Measurements from ENCODE around the gene MSRB1.

MSRB1 gene, protein sequence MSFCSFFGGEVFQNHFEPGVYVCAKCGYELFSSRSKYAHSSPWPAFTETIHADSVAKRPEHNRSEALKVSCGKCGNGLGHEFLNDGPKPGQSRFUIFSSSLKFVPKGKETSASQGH

DNA sequence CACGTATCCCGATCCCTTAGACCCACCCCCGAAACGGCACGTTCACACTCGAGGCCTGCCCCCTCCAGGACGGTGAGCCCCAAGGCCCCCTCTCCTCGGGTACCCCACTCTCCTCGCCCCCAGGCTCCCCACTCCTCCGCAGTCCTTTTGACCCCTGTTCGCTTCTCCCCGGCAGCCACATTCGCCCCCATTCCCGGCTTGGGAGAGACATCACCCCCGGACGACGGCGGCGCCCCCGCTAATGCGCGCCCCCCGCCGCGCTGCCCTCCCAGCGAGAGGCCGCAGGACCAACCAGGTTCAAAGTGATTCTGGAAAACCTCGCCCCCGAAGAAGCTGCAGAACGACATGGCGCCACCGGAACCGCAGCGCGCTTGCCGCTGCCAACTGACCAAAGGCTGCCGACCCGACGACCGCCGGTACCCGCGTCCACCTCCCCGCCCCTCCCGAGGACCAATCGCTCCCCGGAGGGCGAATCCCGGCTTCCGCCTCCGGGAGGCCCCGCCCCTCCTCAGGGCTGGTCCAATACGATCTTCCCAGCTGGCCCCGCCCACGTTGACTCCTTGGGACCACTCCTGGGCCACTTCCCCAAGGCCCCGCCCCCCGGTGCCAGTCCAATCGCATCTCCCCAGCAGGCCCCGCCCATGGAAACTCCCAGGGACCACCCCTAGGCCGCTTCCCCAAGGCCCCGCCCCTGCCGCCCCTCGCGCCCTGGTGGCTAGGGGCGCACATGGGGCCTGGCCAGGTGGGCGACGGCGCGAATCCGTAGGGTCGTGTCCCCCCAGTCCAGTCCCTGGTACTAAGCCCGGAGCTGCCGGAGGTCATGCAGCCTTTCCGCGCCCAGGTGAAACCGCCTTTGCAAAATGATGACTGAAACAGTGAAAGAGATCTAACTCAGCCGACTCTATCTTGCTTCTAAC is at the start of gene MSRB1:
MSRB1 (minus strand) TSS at position 390 of the 917 bp plus-strand sequence; CDS start at position 347, 43 bp downstream.
- DNase-seq (ENCODE audit: low read depth, low spot score): peak; percentile 96

DNA sequence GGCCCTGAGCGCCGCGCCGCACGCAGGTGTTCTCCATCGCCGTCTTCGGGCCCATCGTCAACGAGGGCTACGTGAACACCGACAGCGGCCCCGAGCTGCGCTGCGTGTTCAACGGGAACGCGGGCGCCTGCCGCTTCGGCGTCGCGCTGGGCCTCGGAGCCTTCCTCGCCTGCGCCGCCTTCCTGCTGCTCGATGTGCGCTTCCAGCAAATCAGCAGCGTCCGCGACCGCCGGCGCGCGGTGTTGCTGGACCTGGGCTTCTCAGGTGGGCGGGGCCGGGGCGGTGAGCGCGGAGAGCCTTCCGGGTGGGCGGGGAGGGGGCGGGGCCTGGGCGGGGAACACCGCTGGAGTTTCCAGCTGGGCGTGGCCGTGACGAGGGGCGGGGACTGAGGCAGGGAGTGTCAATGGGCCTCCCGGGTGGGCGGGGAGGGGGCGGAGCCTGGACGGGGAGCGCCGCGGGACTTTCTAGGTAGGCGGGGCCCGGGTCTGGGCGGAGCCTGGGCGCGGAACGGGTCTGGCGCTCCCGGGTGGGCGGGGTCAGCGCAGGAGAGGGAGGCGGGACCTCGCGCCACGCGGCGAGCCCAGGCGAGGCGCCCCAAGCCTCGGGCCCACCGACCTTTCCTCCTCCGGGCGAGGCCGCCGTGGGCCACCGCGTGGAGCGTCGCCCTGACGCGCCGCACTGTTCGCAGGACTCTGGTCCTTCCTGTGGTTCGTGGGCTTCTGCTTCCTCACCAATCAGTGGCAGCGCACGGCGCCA is 49.1 kb upstream of the MSRB1 start:
- peak; percentile 50 for DNase-seq (ENCODE audit: low read depth, low spot score)

DNA sequence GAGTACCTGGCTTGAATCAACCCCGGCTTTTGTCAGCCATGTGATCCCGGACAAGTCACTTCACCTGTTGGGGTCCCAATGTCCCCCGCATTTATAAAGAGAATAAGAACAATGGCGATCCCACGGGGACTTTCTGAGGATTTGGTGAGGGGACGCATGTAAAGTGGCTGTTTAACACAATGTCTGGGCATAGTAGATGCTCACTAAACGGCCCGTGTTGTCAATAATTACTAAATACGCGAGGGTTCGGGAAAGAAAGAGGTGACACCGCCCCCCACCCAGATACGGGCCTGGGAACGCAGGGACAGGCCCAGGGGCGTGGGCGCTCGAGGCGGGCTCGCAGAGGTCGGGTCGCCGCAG is 48.6 kb upstream of the MSRB1 start:
- no peak for DNase-seq (ENCODE audit: low read depth, low spot score)

DNA sequence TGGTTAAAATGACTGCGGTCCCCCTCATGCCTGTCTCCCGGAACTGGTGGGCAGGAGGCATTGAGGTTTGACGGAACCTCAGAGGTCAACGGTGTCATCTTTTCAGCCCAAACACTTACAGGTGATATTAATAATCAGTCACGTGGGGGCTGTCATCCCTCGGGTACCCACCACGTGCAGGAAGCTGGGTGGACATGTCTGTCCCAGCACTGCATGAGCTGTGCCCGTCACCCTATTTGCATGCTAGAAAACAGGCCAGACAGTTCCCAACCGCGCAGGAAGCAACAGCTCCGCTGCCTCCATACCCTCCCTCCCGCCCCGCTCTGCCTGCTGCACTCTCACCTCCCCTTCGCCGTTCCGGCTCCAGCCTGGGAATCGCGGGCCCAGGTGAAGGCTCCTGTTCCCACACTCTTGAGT is 48.1 kb upstream of the MSRB1 start:
- DNase-seq (ENCODE audit: low read depth, low spot score): no peak

DNA sequence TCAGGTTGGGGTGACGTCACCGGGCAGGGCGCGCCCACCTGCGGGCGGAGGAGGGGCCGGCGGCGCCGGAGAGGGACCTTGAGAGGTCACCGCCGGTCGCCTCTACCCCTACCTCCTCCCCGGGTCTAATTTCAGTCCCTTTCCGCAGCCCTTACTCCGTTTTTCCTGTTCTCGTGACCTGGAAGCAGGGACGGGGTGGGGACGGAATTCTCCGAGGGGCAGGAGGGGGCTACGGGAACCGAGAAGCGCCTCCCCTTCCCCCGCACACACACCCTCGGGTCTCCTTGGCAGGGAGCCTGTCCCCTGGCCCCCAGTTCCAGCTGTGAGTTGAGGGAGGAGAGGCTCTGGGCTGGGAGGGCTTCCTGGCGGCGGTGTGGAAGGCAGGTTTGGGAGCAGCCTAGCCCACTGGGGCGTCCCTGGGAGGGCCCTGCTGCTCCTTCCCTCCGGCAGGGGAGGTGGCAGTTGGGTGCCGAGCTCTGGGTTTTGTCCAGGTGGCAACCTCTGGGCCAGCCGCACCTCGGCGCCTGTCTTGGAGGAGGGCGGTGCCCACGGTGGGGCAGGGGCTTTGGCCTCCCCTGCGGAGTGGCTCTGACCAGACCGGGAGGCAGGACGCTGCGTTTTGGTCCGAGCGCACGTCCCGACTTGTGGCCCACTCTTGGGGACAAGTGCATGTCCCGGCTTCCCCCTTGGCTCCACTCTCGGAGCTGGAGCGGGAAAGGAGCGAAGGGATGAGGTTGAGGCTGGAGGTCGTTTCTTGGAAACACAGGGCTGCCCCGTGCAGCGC is 47.5 kb upstream of the MSRB1 start:
- no peak for DNase-seq (ENCODE audit: low read depth, low spot score)

DNA sequence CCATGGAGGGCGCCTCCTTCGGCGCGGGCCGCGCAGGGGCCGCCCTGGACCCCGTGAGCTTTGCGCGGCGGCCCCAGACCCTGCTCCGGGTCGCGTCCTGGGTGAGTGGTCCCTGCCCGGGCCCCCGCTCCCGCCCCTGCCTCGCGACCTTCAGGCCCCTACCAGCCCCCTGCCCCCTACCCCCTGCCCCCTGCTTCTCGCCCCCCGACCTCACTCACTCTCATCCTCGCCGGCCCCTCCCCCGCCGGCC is 47.0 kb upstream of the MSRB1 start:
- DNase-seq (ENCODE audit: low read depth, low spot score): no peak

DNA sequence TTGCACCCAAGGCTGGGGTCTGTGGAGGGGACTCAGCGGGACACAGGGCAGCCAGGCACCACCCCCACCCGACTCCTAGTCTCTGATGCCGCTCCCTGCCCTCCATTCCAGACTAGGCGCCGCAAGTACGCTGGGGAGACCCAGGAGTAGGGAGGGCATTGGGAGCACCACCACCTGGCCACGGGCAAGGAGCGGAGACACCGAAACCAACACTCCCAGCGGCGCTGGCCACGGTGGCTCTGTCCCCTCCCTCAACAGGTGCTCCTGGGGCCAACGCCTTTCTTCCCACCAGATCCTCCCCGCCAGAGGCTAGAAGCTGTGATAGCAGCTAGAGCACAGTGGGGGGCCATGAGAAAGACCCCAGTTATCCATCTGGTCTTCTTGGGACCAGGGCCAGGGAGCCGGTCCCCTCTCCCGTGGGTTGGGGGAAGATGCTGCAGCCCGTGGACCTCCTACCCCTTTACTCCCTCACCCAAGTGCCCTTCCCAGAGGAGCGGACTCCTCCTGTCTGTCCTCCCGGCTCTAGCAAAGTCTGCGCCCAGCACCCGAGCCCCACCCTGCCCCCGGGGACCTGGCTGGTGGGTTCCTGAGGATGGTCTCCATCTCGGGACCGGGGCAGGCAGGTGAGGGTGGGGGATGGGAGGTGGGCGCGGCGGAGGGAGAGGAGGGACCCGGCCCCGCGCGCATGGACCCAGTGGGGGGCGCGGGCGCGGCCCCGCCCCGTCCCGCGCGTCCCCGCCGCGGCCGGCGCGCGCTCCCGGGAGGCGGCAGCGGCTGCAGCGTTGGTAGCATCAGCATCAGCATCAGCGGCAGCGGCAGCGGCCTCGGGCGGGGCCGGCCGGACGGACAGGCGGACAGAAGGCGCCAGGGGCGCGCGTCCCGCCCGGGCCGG is 46.5 kb upstream of the MSRB1 start, which contains the start of gene SYNGR3:
SYNGR3 (plus strand) TSS at position 762 of the 892 bp plus-strand sequence. CDS start 133 bp downstream, outside the sequence.
- no peak for DNase-seq (ENCODE audit: low read depth, low spot score)

DNA sequence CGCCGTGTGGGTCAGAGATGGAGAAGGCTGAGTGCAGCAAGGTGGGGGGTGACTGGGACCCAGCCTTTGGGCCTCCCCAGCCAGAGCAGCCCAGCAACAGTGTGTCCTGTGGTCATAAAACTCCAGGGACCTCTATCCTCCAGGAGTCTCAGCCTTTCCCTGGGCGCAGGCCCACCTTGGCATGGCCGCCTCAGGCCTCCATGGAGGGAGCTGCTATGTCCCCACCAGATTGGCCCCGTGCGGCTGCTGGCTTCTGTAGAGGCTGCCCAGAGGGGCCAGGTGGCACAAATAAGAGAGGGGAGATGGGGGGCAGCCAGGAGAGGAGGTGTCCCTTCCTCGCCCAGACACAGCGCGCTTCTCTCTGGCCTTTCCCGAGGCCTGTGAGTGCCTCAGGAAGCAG is 44.2 kb upstream of the MSRB1 start:
- no peak for DNase-seq (ENCODE audit: low read depth, low spot score)

DNA sequence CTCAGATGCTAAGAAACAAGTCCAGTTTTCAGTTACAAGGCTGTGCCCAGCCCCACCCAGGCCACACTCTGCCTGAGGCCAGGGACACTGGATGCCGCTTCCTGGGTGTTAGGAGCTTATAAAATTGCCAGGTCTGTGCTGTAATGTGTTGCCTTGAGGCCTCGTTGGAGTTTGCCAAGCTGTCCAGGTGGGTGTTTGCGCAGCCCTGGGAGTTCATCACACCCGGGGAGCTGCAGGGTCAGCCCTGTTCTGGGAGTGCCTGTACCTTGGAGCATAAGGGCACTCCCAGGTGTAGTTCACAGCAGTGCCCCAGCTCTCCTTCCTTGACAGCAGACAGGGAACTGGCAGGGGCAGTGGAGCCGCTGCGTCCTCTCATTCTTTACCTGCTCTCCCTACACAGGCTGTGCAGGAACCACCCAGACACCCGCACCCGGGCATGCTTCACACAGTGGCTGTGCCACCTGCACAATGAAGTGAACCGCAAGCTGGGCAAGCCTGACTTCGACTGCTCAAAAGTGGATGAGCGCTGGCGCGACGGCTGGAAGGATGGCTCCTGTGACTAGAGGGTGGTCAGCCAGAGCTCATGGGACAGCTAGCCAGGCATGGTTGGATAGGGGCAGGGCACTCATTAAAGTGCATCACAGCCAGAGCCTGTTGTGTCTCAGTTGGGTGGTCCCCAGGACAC is 42.6 kb upstream of the MSRB1 start:
- no peak for DNase-seq (ENCODE audit: low read depth, low spot score)

DNA sequence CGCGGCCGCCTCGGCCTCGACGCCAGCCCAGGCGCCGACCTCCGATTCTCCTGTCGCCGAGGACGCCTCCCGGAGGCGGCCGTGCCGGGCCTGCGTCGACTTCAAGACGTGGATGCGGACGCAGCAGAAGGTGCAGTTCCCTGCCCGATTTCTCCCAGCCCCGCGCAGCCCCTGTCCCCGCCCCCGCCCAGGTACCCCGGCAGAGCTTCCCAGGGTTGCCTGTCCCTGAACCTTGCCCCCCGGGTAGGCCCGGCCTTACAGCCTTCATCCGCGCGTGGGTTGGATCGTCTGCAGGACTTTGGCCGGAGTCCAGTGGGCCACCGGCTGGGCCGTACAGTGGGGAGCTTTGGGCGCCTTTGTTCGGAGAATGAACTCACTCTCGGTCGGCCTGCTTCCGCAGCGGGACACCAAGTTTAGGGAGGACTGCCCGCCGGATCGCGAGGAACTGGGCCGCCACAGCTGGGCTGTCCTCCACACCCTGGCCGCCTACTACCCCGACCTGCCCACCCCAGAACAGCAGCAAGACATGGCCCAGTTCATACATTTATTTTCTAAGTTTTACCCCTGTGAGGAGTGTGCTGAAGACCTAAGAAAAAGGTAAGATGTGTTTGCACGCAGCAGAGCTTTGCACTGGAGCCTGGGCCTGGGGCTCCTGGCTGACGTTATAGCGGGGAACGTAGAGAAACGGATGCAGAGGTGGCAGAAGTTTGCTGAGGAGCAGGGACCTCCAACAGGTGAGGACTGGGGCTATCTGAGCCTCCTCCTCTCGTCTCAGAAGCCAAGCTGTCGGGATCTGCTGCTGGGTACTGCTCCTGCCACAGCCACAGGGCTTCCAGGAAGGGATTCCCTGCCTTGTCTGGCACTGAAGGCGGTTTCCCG is 41.6 kb upstream of the MSRB1 start:
- DNase-seq (ENCODE audit: low read depth, low spot score): no peak

DNA sequence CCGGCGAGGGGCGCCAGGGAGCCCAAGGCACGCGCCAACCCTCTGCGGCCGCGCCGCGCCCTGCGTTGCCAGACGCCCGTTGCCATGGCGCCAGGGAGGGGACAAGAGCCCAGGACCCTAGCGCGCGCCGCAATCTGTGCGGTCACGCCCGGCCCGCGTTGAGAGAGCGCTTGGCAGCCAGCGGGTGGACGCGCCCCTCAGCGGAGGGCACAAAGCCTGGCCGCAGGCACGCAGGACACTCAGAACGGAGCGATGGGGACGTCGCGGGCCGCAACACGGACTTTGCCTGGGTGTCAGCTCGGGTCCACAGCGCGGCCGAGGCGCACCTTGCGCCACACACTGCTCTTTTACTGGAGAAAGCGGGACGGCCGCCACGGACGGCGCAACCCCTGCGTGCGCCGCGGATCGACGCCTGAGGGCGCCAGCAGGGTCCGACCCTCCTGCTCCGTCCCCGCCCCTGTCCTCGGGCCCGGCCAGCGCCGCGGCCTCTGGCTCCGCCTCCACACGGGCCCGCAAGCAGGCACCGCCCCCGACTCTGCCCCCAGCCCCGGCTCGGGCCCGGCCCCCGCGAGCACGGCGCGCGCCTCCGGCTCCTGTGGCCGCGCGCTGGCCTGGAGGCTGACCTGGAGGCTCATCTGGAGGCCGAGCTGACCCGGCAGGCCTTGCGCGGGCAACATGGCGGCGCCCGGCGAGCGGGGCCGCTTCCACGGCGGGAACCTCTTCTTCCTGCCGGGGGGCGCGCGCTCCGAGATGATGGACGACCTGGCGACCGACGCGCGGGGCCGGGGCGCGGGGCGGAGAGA is 40.7 kb upstream of the MSRB1 start, which contains the start of gene GFER:
GFER (plus strand) TSS at position 650 of the 803 bp plus-strand sequence; CDS start at position 676, 26 bp downstream.
- peak; percentile 68 for DNase-seq (ENCODE audit: low read depth, low spot score)

DNA sequence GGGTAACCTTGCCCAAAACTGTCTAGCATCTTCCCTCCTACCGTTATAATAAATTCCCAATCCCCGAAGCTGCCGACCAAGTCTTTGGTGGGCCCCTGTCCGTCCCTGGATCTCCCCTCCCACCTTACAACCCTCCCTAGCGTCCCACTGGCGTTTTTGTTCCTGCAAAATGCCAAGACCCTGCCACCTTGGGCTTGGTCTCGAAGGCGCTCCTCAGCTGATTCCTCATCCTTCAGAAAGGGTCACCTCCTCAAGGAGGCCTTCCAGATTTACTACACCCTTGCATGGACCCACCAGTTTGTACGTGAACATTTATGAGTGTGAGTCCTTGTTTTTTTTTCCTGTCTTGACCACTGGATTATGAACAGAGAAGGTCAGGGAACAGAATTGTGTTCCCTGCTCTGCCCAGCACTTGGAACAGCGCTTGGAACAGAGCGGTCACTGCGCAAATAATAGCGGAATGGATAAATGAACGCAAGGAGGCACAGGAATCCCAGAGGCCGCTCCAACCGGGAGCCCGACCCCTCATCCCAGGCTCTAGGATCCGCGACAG is 40.1 kb upstream of the MSRB1 start:
- DNase-seq (ENCODE audit: low read depth, low spot score): no peak

DNA sequence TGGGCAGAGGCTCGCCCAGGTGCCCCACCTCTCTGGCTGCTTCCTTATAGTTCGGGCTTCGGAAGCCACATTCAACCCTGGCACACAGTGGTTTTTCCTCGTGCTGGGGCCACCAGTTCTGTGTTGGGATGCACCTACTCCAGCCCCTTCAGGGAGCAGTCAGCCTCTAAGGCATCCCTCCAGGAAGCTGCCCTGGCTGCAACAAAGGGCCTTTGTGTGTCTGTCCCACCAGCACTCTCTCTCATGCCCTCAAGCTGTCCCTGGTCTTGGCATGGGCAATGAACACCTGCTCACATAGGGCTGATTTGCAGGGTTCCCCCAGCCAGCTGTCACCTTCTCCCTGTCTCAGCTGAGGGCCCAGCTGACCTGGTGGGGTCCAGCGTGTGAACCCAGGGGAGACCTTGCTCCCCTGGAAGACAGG is 39.0 kb upstream of the MSRB1 start:
- DNase-seq (ENCODE audit: low read depth, low spot score): no peak

DNA sequence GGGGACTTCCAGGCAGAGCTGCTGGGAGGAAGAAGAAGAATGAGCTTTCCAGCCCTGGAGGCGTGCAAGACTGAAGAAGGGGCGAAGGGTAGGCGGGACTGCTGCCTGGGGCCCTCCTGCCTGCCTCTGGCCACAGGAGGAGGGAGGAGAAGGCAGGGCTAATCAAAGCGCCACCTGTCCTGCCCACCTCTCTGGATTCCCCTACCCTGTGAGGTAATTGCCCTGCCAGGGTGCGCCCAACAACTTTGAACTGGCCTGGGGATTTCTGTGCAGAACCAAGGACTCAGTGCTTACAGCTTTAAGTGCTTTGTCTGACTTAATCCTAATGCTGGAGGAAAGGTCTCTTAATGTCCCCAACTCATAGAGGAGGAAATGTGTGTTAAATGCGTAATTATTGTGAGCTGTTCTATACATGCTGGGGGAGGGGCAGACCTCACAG is 38.4 kb upstream of the MSRB1 start, which contains the start of gene NOXO1:
NOXO1 (minus strand) TSS at position 72 of the 439 bp plus-strand sequence. CDS start 290 bp downstream, outside the sequence.
- DNase-seq (ENCODE audit: low read depth, low spot score): no peak

DNA sequence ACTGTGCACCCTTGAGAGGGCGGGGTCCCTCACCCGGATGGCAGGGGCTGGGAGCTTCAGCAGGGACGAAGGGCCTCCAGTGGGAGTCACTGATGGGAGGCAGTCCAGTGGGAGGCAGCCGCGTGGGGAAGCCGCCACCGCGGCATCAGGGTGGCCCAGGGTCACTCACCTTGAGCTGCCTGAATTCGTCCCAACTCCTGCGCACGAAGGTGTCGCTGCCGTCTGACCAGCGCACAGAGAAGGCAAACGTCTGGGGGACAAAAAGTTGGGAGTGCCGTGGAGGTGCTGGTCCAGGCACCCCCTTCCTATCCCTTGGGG is 37.7 kb upstream of the MSRB1 start:
- DNase-seq (ENCODE audit: low read depth, low spot score): no peak

DNA sequence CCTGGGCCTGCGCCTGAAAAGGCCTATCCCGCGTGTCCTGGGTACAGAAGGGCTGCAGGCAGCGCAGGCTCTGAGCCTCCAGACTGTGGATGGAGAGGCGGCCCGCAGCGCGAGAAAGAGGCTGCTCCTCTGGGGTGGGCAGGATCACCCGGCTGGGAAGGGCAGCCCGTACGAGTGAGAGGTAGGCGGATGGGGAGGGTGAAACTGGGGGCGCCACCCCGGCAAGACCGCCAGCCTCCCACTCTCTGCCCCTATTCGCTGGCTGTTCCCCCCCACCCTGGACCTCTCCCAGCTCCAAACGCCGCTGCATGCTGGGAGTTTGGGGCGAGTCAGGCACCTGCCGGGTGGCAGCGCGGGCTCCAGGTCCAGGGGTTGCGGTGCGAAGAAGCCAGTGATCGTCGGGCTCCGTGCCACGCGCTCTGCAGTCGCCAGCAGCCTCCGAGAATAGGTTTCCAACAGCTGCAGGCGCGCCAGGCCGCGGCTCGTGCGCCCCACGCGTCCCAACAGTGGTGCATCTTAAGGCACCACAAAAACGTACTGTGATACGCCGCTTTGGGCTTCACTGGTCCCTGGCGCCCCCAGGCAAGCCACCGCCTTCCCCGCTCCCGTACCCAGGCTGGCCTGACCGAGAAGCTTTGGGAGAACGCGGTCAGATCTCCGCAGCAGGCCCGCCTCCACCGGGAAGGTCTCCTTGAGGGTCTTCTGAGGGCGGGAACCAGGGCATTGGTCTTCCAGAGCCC is 37.2 kb upstream of the MSRB1 start:
- no peak for DNase-seq (ENCODE audit: low read depth, low spot score)

Data from smooth muscle cell of the brain vasculature (primary cell).